K562 (cell line): ENCODE results near the gene NMRAL1. TPM values are rescaled to one million over a fixed set of nuclear protein-coding genes. Genes with fewer than 3 reads are reported as not detected.

Experiments used
- CTBP1 ChIP-seq: fragments of 450-650 bp; IDR thresholded peaks from 2 replicates; pipeline ENCODE4 v1.6.1; 2016; ENCODE audit warnings: borderline replicate concordance
- PHF8 ChIP-seq: fragments of 200-600 bp; sonication (generic); IDR thresholded peaks from 2 replicates; pipeline ENCODE4 v1.6.1; 2012; ENCODE audit warnings: mixed run types, mild to moderate bottlenecking, inconsistent platforms, low read length, moderate library complexity, borderline replicate concordance
- REST ChIP-seq, 2 experiments: fragments of 450-650 bp; formaldehyde crosslinking in 1 of 2; IDR thresholded peaks; 2 replicates each; pipeline versions ENCODE4 v1.4.0 to v1.6.1; 2014 to 2020; ENCODE audit warnings: mild to moderate bottlenecking in 2 of 2, borderline replicate concordance in 1 of 2, low read depth in 1 of 2
- SRSF9 ChIP-seq: fragments of 200-400 bp; formaldehyde crosslinking; IDR thresholded peaks from 2 replicates; pipeline ENCODE4 v1.6.1; 2017; ENCODE audit warnings: low read depth, low read length, borderline replicate concordance
- TEAD1 ChIP-seq, 2 experiments: fragments of 450-650 bp in 1 of 2; sonication (generic) in 1 of 2; formaldehyde crosslinking; IDR thresholded peaks; 2 replicates each; pipeline versions ENCODE4 v1.4.0 to v1.8.0; 2020 to 2022; ENCODE audit warnings: mild to moderate bottlenecking in 2 of 2, missing genetic modification reagents in 1 of 2
- ZBTB5 ChIP-seq: fragments of 450-650 bp; IDR thresholded peaks from 2 replicates; pipeline ENCODE4 v1.6.1; 2017; ENCODE audit warnings: antibody characterized with exemption
- ZEB2 ChIP-seq: fragments of 450-650 bp; IDR thresholded peaks from 2 replicates; pipeline ENCODE4 v1.6.1; 2016
- ZNF395 ChIP-seq: fragments of 200-800 bp; sonication (Bioruptor generic); IDR thresholded peaks from 2 replicates; pipeline ENCODE4 v1.6.1; 2017; ENCODE audit warnings: missing genetic modification characterization, missing compliant biosample characterization
- polyA plus RNA-seq, 8 experiments: library from polyadenylated mRNA; depleted of rRNA in 4 of 8; stranded (reverse) in 5 of 8; unstranded in 3 of 8; fragments of >200 nt; fragmentation: Nextera tagmentation in 2 of 8; fragmentation: Illumina TruSeq in 1 of 8; extraction: Ambion mirVana in 2 of 8; extraction: Trizol in 1 of 8; gene quantifications; 2 replicates each; pipeline versions ENCODE4 v1.2.1 to v1.2.3, GENCODE V29; 2011 to 2014; ENCODE audit warnings: inconsistent platforms in 1 of 8, missing spikeins in 1 of 8
- total RNA-seq, 7 experiments: library from RNA; depleted of rRNA in 6 of 7; stranded (reverse); fragments of >200 nt in 6 of 7; fragmentation: Illumina TruSeq in 2 of 7; extraction: Trizol in 2 of 7; gene quantifications; 2 replicates each; pipeline versions ENCODE4 v1.2.1 to v1.2.3, GENCODE V29; 2011 to 2021; ENCODE audit warnings: low replicate concordance in 1 of 7
- TF ChIP-seq, protein P1 (sequence below): IDR thresholded peaks from 3 replicates; pipeline ENCODE4 v1.6.1; 2011; ENCODE audit warnings: borderline replicate concordance, mild to moderate bottlenecking; ENCODE audit not compliant: insufficient read length, insufficient read depth
- TF ChIP-seq, protein P2 (sequence below): fragments of 450-650 bp; conservative IDR thresholded peaks from 2 replicates; pipeline ENCODE4 v1.6.1; 2016; ENCODE audit warnings: missing genetic modification characterization, low read depth, mild to moderate bottlenecking, missing compliant biosample characterization, moderate library complexity

NMRAL1 gene
- total and polyA plus RNA-seq, 9 of the 15 experiments (the other 6 are each of a cell fraction or from before 2014, with no cell fraction given) = 6.3 to 116 (median 63.2) TPM

DNA sequence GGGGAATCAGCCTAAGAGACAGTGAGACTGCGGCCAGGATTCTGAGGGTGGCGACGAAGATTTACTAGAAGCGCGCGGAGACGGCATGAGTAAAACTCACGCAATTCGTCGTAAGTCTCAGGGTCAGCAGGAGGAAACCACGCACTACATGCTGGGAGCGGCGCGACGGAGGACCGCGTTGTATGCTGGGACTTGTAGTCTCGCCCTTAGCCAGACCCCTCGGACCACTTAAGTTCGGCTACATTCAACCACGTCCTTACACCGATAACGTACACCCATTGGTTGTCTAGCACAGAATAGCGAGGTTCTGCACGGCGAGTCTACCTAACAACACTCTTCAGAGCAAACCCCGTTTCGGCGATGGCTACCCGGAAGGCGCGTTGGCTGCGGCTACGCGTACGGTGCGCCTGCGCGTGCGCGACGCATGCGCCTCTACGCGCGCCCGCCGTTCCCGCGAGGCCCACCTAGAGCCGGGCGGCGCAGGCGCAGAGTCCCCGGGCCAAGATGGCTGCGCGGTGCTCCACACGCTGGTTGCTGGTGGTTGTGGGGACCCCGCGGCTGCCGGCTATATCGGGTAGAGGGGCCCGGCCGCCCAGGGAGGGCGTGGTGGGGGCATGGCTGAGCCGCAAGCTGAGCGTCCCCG, 48.9 kb downstream of the NMRAL1 start, which contains the start of gene DNAJA3 (continued):
- TF ChIP-seq, protein P1, sequence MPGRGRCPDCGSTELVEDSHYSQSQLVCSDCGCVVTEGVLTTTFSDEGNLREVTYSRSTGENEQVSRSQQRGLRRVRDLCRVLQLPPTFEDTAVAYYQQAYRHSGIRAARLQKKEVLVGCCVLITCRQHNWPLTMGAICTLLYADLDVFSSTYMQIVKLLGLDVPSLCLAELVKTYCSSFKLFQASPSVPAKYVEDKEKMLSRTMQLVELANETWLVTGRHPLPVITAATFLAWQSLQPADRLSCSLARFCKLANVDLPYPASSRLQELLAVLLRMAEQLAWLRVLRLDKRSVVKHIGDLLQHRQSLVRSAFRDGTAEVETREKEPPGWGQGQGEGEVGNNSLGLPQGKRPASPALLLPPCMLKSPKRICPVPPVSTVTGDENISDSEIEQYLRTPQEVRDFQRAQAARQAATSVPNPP = no peak
- TF ChIP-seq REST (IDR thresholded peaks at IDR 0.05; ENCODE audit: borderline replicate concordance) (no peak), REST (CRISPR knock-in tag; IDR thresholded peaks at IDR 0.05; ENCODE audit: low read depth) (peak; percentile 50), PHF8 (peak; percentile 90), ZEB2 (no peak), ZNF395 (peak; percentile 78), TEAD1 (CRISPR knock-in tag; IDR thresholded peaks at IDR 0.05) (peak; percentile 25 to 55; a peak in 2 of 4 replicates), SRSF9 (no peak), CTBP1 (no peak; the same call in 1 of the 2 replicates), ZBTB5 (no peak)
- TF ChIP-seq, protein P2, sequence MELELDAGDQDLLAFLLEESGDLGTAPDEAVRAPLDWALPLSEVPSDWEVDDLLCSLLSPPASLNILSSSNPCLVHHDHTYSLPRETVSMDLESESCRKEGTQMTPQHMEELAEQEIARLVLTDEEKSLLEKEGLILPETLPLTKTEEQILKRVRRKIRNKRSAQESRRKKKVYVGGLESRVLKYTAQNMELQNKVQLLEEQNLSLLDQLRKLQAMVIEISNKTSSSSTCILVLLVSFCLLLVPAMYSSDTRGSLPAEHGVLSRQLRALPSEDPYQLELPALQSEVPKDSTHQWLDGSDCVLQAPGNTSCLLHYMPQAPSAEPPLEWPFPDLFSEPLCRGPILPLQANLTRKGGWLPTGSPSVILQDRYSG (tag) = no peak
